Psoas muscle (tissue), 8 donors: ENCODE measurements around the gene STAG1. TPM values are rescaled to one million over a fixed set of nuclear protein-coding genes. Genes with fewer than 3 reads are reported as not detected.
"Not testable (repeated sequence)": the region's sequence is repeated elsewhere in the genome, so short reads cannot be mapped to it uniquely, and the experiment has no call there.

Source experiments
- ATAC-seq, 4 donors: fragments of 200-7000 bp; cut with Tn5 transposase; one replicate each; pipeline ENCODE4 v1.9.1; 2020; ENCODE audit warnings: moderate library complexity in 3 of 4, mild to moderate bottlenecking in 2 of 4
- DNase-seq, 2 donors: peaks; one replicate each; pipeline ENCODE4 v3.0.0-alpha.2; 2020
- H3K27ac ChIP-seq: fragments of 200-600 bp; one replicate; pipeline ENCODE4 v1.8.0; 2022
- H3K27me3 ChIP-seq, 3 donors: fragments of 200-600 bp in 1 of 3; one replicate each; pipeline versions ENCODE4 v1.6.1 to v1.8.0; 2013 to 2022; ENCODE audit warnings: low read length in 2 of 3, mild to moderate bottlenecking in 2 of 3, moderate library complexity in 1 of 3; ENCODE audit not compliant: insufficient read depth in 3 of 3
- H3K36me3 ChIP-seq, 2 donors: fragments of 200-600 bp in 1 of 2; one replicate each; pipeline versions ENCODE4 v1.6.1 to v1.8.0; 2013 to 2022; ENCODE audit warnings: low read depth in 1 of 2, mild to moderate bottlenecking in 1 of 2, moderate library complexity in 1 of 2; ENCODE audit not compliant: insufficient read depth in 1 of 2
- H3K4me1 ChIP-seq: fragments of 200-600 bp; one replicate; pipeline ENCODE4 v1.8.0; 2022
- H3K4me3 ChIP-seq: fragments of 200-600 bp; one replicate; pipeline ENCODE4 v1.8.0; 2022; ENCODE audit warnings: mild to moderate bottlenecking
- H3K9me3 ChIP-seq: fragments of 200-600 bp; one replicate; pipeline ENCODE4 v1.8.0; 2022
- CTCF ChIP-seq: fragments of 200-600 bp; IDR thresholded peaks from one replicate; pipeline ENCODE4 v1.8.0; 2022; ENCODE audit warnings: antibody characterized with exemption
- WGBS, 3 donors: extraction: QIAGEN DNeasy Blood & Tissue Kit; methylation state at CpG; one replicate each; pipeline versions ENCODE4 v1.1.6 to v1.1.7; 2013; 5-methylcytosine and 5-hydroxymethylcytosine counted together
- intact Hi-C, 2 donors: fragments of 100-400 bp; cut with DNase I; formaldehyde crosslinking; loops; one replicate each; pipeline versions ENCODE4 v1.11.0 to v1.14.2; 2022
- polyA plus RNA-seq, 3 donors: library from polyadenylated mRNA; stranded (reverse); fragments of 200-250 nt; gene quantifications; one replicate each; pipeline ENCODE4 v1.2.3, GENCODE V29; 2013
- total RNA-seq, 4 donors: library from RNA; stranded (reverse); fragmentation: NEBNext Ultra II Directional in 2 of 4; extraction: Animal tissue kit (Norgen Biotek cat#: 25700) in 2 of 4; gene quantifications; one replicate each; pipeline versions ENCODE4 v1.2.1 to v1.2.4, GENCODE V29; 2021 to 2023
- donor health status: healthy with polysubstance abuse.
- donor health status: DM: no; HTN: no; CAD: no; lungs with moderate emphysema.
- donor health status: Bipolar disorder and iron deficiency.
- donor health status: healthy.
- donor health status: DM: yes; HTN: yes; CAD: no.
- donor health status: DM: no; HTN: no; CAD: no.
- donor health status: DM: no; HTN: no; CAD: no.
- donor health status: DM: yes; HTN: yes; CAD: no.

STAG1 gene
- total and polyA plus RNA-seq, 7 donors = 8.8 to 27.7 (median 19.7) TPM

- no peak for TF ChIP-seq CTCF
- Histone ChIP-seq H3K9me3 (no peaks in the 10 kb centered on the region), H3K4me1 (no peaks in the 10 kb centered on the region), H3K27me3 (no peaks in the 10 kb centered on the region), H3K36me3 (peaks cover 0 to 4% of the 10 kb centered on the region in 2 donors), H3K27ac (no peak overlapping the region), H3K4me3 (no peak overlapping the region)
- DNase-seq (no peak), ATAC-seq (no peak)
- intact Hi-C loops = no loop called here
- 59 to 71% (median 70%) methylated on average over 2 of the region's 2 CpGs for WGBS, 3 donors
Measured at GRCh38 chr3:136377508-136377907, 374.7 kb downstream of the STAG1 start.

- H3K9me3 ChIP-seq, H3K4me3 ChIP-seq, ATAC-seq, H3K36me3 ChIP-seq, H3K27ac ChIP-seq, H3K4me1 ChIP-seq, H3K27me3 ChIP-seq, DNase-seq, intact Hi-C loops: not testable (repeated sequence)
- WGBS, 3 donors = 97 to 99% (median 98%) methylated on average over 5 of the region's 5 CpGs
Measured at GRCh38 chr3:136375800-136376199, 376.4 kb downstream of the STAG1 start.

GRCh38 chr3:136366289-136366688 is 385.9 kb downstream of the STAG1 start:
- H3K36me3 ChIP-seq = peaks cover 0 to 40% of the 10 kb centered on the region in 2 donors
- H3K9me3 ChIP-seq = no peaks in the 10 kb centered on the region
- TF ChIP-seq CTCF = no peak
- H3K27ac ChIP-seq = no peak overlapping the region
- peaks cover 4% of the 10 kb centered on the region for H3K4me1 ChIP-seq
- DNase-seq (no peak), ATAC-seq (no peak)
- intact Hi-C loops = no loop called here
- H3K27me3 ChIP-seq = no peaks in the 10 kb centered on the region
- H3K4me3 ChIP-seq = no peak overlapping the region

- H3K27ac ChIP-seq = no peak overlapping the region
- H3K9me3 ChIP-seq = no peaks in the 10 kb centered on the region
- peaks cover 3 to 25% of the 10 kb centered on the region in 2 donors for H3K36me3 ChIP-seq
- H3K4me1 ChIP-seq = peaks cover 5% of the 10 kb centered on the region
- DNase-seq (no peak), ATAC-seq (no peak)
- H3K27me3 ChIP-seq = no peaks in the 10 kb centered on the region
- intact Hi-C loops = no loop called here
- whole genome bisulfite sequencing, 3 donors = 82 to 92% (median 86%) methylated on average over 2 of the region's 2 CpGs
- no peak for TF ChIP-seq CTCF
- no peak overlapping the region for H3K4me3 ChIP-seq
Measured at GRCh38 chr3:136353461-136353860, 398.7 kb downstream of the STAG1 start.

- TF ChIP-seq CTCF = no peak
- intact Hi-C loops = no loop called here
- no peak for ATAC-seq
- no peak overlapping the region for H3K27ac ChIP-seq
- WGBS, 3 donors = 84 to 91% (median 87%) methylated on average over 3 of the region's 3 CpGs
- H3K4me1 ChIP-seq = peaks cover 5% of the 10 kb centered on the region
- no peak for DNase-seq
- no peak overlapping the region for H3K4me3 ChIP-seq
- H3K9me3 ChIP-seq = no peaks in the 10 kb centered on the region
- peaks cover 3 to 28% of the 10 kb centered on the region in 2 donors for H3K36me3 ChIP-seq
- H3K27me3 ChIP-seq = no peaks in the 10 kb centered on the region
Measured at GRCh38 chr3:136351905-136352304, 400.3 kb downstream of the STAG1 start.
